NCI-H510A (cell line): ENCODE measurements around the gene PKIB.

ENCODE experiments used
- DNase-seq: peaks from one replicate; lab custom pipeline; 2025; lab: John Stamatoyannopoulos, UW

The PKIB gene

GRCh38 chr6:122666418-122666817, 56.2 kb downstream of the PKIB start:
- no peak for DNase-seq

GRCh38 chr6:122669418-122669817, 59.2 kb downstream of the PKIB start:
- no peak for DNase-seq

- DNase-seq = no peak
Observed at GRCh38 chr6:122669868-122670267, 59.7 kb downstream of the PKIB start.

GRCh38 chr6:122671251-122671650, 61.0 kb downstream of the PKIB start:
- no peak for DNase-seq

GRCh38 chr6:122673343-122673961, 63.2 kb downstream of the PKIB start:
- no peak for DNase-seq

- no peak for DNase-seq
Observed at GRCh38 chr6:122676146-122676545, 65.9 kb downstream of the PKIB start.

- no peak for DNase-seq
Observed at GRCh38 chr6:122676688-122677087, 66.5 kb downstream of the PKIB start.

GRCh38 chr6:122677406-122677805, 67.2 kb downstream of the PKIB start:
- DNase-seq = no peak

- no peak for DNase-seq
Observed at GRCh38 chr6:122678841-122679240, 68.6 kb downstream of the PKIB start.

GRCh38 chr6:122681705-122682104, 71.5 kb downstream of the PKIB start:
- no peak for DNase-seq

- DNase-seq = no peak
Observed at GRCh38 chr6:122683989-122684651, 73.9 kb downstream of the PKIB start.

GRCh38 chr6:122692175-122692598, 82.0 kb downstream of the PKIB start:
- DNase-seq = no peak

GRCh38 chr6:122692807-122693580, 82.8 kb downstream of the PKIB start:
- DNase-seq = no peak

- DNase-seq = no peak
Observed at GRCh38 chr6:122694075-122694474, 83.9 kb downstream of the PKIB start.

- DNase-seq = no peak
Observed at GRCh38 chr6:122694602-122695001, 84.4 kb downstream of the PKIB start.

GRCh38 chr6:122695188-122695587, 85.0 kb downstream of the PKIB start:
- DNase-seq = no peak

- DNase-seq = no peak
Observed at GRCh38 chr6:122696079-122696478, 85.9 kb downstream of the PKIB start.

- DNase-seq = no peak
Observed at GRCh38 chr6:122696853-122697252, 86.6 kb downstream of the PKIB start.

GRCh38 chr6:122697458-122697857, 87.3 kb downstream of the PKIB start:
- DNase-seq = no peak

GRCh38 chr6:122701666-122702065, 91.5 kb downstream of the PKIB start:
- DNase-seq = no peak

- DNase-seq = no peak
Observed at GRCh38 chr6:122702841-122703240, 92.6 kb downstream of the PKIB start.

GRCh38 chr6:122704066-122704465, 93.9 kb downstream of the PKIB start:
- no peak for DNase-seq

- no peak for DNase-seq
Observed at GRCh38 chr6:122709922-122710512, 99.8 kb downstream of the PKIB start.
